Measurements from ENCODE around the gene GFRA4. TPM values are rescaled to one million over a fixed set of nuclear protein-coding genes. Genes with fewer than 3 reads are reported as not detected.

Gene GFRA4
- total RNA-seq, 2 donors from 2014 or later: not detected

DNA sequence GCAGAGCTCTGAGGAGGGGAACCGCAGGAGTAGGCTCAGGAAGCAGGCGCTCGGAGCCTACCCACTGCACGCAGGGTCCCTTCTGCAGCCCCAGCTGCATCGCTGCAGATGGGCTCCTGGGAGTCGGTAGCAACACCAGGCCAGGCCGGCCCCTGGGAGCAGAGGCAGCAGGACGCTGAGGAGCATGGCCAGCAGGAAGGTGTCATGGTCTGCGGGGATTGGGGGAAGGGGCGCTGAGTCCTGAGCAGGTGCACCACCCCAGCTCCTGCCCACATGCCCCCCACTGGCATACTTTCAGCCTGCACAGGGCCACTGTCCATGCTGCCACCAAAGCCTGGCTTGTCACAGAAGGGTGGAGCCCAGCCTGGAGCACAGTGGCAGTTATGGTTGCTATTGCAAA lies 7.7 kb upstream of the GFRA4 start:
- H3K36me3 ChIP-seq: no peaks in the 10 kb centered on the region
- H3K27me3 ChIP-seq: peaks cover 20% of the 10 kb centered on the region
- H3K4me1 ChIP-seq: no peaks in the 10 kb centered on the region
- H3K27ac ChIP-seq: no peak overlapping the region
- no peak overlapping the region for H3K4me3 ChIP-seq
- TF ChIP-seq, protein P1, sequence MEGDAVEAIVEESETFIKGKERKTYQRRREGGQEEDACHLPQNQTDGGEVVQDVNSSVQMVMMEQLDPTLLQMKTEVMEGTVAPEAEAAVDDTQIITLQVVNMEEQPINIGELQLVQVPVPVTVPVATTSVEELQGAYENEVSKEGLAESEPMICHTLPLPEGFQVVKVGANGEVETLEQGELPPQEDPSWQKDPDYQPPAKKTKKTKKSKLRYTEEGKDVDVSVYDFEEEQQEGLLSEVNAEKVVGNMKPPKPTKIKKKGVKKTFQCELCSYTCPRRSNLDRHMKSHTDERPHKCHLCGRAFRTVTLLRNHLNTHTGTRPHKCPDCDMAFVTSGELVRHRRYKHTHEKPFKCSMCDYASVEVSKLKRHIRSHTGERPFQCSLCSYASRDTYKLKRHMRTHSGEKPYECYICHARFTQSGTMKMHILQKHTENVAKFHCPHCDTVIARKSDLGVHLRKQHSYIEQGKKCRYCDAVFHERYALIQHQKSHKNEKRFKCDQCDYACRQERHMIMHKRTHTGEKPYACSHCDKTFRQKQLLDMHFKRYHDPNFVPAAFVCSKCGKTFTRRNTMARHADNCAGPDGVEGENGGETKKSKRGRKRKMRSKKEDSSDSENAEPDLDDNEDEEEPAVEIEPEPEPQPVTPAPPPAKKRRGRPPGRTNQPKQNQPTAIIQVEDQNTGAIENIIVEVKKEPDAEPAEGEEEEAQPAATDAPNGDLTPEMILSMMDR (IDR thresholded peaks at IDR 0.05): no peak
- intact Hi-C loops (cut with DNase I): no loop called here
- no peak overlapping the region for H3K9ac ChIP-seq (ENCODE audit: low read depth in 2 of 2, low read length in 2 of 2)
- DNase-seq: no peak
- H3K9me3 ChIP-seq: no peaks in the 10 kb centered on the region

DNA sequence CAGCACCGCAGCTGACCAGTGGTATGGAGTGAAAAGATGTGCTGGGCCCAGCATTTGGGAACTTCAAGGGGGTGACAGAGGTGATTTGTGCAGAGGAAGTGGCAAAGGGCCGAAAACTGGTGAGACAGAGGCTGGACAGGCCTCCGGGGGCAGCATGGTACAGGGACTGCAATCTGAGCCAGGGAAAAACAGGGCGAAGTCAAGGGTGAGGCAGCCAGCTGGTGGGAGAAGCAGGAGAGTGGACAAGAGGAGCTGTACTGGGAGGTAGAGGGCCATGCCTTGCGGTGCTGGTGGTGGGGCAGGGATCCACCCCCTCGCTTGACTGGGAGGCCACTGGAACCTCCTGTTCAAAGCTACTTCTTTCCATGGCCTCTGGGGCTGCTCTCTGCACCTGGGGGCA lies 7.3 kb upstream of the GFRA4 start:
- Histone ChIP-seq H3K36me3 (no peaks in the 10 kb centered on the region), H3K27ac (no peak overlapping the region), H3K4me3 (no peak overlapping the region), H3K9me3 (no peaks in the 10 kb centered on the region), H3K4me1 (no peaks in the 10 kb centered on the region), H3K27me3 (peaks cover 20% of the 10 kb centered on the region), H3K9ac (ENCODE audit: low read depth in 2 of 2, low read length in 2 of 2) (no peak overlapping the region)
- TF ChIP-seq, protein P1 (IDR thresholded peaks at IDR 0.05): no peak
- no peak for DNase-seq
- intact Hi-C loops (cut with DNase I): no loop called here

DNA sequence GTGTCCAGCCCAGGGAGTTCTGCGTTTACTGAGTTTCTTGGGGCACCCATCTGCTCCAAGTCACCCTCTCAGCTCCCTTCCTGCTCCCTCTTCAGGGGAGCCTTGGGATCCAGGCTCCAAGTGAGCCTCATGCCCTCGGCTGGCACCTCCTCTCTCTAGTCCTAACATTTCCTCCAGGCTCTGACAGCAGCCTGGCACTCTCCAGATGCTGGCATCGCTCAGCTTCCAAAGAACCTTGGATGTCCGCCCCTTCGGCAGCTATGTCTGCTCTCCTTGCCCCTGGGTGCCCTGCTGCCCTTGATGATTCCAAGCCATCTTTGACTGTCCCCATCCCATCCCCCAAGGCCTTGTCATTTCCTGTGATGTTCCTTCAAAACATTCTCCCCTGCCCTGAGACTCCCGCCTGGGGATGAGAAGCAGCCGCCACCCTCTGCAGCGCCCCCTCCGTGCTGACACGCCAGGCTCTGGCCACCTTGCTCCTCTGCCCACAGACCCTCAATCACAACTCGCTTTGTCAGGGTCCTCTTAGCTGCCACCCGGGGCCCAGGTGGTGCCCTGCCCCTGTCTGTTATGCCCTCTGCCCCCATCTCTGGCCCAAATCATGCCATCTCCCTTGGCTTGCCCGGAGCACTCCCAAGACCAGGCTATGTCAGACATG lies 6.6 kb upstream of the GFRA4 start:
- intact Hi-C loops (cut with DNase I): no loop called here
- no peaks in the 10 kb centered on the region for H3K4me1 ChIP-seq
- H3K9ac ChIP-seq (ENCODE audit: low read depth in 2 of 2, low read length in 2 of 2): no peak overlapping the region
- TF ChIP-seq, protein P1 (IDR thresholded peaks at IDR 0.05): no peak
- H3K27me3 ChIP-seq: peaks cover 20% of the 10 kb centered on the region
- no peaks in the 10 kb centered on the region for H3K36me3 ChIP-seq
- H3K4me3 ChIP-seq: no peak overlapping the region
- no peak overlapping the region for H3K27ac ChIP-seq
- H3K9me3 ChIP-seq: no peaks in the 10 kb centered on the region
- no peak for DNase-seq

DNA sequence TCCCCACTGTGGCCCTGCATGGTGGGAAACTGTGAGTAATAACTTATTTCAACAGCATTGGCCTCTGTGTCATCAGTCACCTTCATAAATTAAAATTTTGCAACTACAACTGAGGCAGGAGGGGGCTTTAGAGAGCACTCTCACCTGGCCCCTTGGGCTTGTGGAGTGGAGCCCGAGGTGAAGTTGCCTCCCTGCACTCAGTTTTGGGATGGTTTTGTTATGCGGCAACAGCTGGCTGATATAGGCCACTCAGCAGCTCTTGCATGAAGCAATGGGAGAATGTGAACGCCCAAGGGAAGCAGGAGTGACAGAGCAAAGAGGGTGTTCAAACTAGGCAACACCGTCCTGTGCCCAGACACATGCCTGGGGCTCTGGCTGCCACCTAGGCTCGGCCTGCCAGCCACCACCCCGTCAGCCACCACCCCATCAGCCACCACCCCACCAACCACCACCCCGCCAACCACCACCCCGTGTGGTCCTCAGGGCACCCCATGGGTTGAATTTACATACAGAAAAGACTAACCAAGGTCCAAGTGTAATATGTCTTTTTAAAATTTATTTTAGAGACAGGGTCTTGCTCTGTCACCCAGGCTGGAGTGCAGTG lies 4.3 kb upstream of the GFRA4 start:
- no peak overlapping the region for H3K27ac ChIP-seq
- intact Hi-C loops (cut with DNase I): no loop called here
- no peak for DNase-seq
- no peaks in the 10 kb centered on the region for H3K4me1 ChIP-seq
- H3K36me3 ChIP-seq: no peaks in the 10 kb centered on the region
- no peak overlapping the region for H3K9ac ChIP-seq (ENCODE audit: low read depth in 2 of 2, low read length in 2 of 2)
- no peak overlapping the region for H3K4me3 ChIP-seq
- no peaks in the 10 kb centered on the region for H3K9me3 ChIP-seq
- TF ChIP-seq, protein P1 (IDR thresholded peaks at IDR 0.05): no peak
- H3K27me3 ChIP-seq: peaks cover 9% of the 10 kb centered on the region

DNA sequence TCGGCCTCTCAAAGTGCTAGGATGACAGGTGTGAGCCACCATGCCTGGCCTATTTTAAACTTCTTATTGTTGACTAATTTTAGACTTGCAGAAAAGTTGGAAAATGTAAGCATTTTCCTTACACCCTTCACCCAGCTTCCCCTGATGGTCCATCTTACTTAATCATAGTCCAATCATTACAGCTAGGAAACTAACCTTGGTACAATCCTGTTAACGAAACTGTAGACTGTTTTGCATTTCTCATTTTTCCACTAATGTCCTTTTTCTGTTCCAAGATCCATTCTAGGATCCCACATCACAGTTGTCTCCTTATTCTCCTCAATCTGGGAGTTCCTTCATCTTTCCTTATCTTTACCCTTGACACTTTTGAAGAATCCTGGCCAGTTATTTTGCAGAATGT lies 659 bp upstream of the GFRA4 start:
- H3K9me3 ChIP-seq: no peaks in the 10 kb centered on the region
- H3K27ac ChIP-seq: no peak overlapping the region
- DNase-seq: no peak
- H3K4me3 ChIP-seq: no peak overlapping the region
- intact Hi-C loops (cut with DNase I): no loop called here
- TF ChIP-seq, protein P1 (IDR thresholded peaks at IDR 0.05): no peak
- no peaks in the 10 kb centered on the region for H3K36me3 ChIP-seq
- no peak overlapping the region for H3K9ac ChIP-seq (ENCODE audit: low read depth in 2 of 2, low read length in 2 of 2)
- peaks cover 27% of the 10 kb centered on the region for H3K27me3 ChIP-seq
- H3K4me1 ChIP-seq: no peaks in the 10 kb centered on the region
